ENCODE data around the gene NRP1.

NRP1 gene

DNA sequence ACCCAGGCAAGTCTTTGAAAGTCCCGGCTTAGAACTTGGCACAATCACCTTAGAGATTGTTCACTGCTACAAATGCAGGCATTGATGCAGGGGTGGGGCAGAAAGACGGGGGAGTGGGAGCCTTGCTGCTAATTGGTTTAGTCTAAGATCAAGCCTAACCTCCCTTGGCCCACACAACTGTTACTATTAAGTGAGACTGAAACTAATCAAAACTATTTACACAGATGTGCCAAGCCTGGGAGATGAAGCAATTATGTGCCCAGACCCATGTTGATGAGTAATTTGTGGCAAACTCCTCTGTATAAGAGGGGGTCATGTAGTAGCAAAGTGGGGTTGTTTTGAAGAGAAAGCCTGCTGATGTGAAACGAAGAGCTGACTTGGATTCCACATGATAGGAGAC, 198.2 kb downstream of the NRP1 start:
- DNase-seq (ENCODE audit: extremely low read depth, insufficient read length): no peak
- TF ChIP-seq, protein P1, sequence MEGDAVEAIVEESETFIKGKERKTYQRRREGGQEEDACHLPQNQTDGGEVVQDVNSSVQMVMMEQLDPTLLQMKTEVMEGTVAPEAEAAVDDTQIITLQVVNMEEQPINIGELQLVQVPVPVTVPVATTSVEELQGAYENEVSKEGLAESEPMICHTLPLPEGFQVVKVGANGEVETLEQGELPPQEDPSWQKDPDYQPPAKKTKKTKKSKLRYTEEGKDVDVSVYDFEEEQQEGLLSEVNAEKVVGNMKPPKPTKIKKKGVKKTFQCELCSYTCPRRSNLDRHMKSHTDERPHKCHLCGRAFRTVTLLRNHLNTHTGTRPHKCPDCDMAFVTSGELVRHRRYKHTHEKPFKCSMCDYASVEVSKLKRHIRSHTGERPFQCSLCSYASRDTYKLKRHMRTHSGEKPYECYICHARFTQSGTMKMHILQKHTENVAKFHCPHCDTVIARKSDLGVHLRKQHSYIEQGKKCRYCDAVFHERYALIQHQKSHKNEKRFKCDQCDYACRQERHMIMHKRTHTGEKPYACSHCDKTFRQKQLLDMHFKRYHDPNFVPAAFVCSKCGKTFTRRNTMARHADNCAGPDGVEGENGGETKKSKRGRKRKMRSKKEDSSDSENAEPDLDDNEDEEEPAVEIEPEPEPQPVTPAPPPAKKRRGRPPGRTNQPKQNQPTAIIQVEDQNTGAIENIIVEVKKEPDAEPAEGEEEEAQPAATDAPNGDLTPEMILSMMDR (IDR thresholded peaks at IDR 0.05; ENCODE audit: insufficient read depth, low read length, poor library complexity, severe bottlenecking): no peak
- Histone ChIP-seq H3K27me3 (replicated peaks; ENCODE audit: control insufficient read depth, insufficient read depth, low read length) (no peaks in the 10 kb centered on the region), H3K36me3 (ENCODE audit: control insufficient read depth, insufficient read depth, low read length) (no peaks in the 10 kb centered on the region), H3K4me3 (replicated peaks; ENCODE audit: low read depth, low read length) (no peak overlapping the region)

DNA sequence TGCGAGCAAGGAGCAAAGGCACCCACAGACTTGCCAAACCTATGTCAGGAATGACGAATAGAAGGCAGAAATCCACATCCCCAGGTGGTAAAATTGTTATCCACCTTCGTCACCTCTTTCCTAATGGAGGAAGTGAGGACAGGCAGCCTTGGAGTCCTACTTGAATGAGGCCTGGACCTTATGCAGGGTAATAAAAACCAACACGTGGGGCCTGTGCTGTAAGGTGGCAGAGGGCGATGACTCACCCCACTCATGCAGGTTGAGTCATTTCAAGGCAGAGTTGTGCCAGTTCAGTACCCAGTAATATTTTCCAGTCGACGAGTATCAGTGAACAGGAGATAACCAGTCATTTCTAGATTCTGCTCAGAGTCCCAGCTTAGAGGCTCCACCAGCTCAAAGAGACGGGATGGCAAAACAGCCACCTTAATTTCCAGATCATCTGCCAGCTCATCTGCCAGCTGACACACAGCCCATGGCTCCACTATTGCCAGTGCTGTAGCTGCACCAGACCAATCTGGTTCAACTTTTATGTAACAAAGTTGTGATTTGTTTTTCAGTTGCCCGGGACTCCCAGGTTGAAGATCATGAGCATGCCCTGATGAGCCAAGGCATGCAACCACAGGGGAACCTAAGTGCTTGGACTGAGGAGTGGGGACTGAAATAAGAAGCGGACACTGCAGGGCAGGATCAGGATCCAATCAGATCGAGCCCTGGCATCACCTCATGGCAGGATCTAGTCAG, 200.3 kb downstream of the NRP1 start:
- no peak for DNase-seq (ENCODE audit: extremely low read depth, insufficient read length)
- no peaks in the 10 kb centered on the region for H3K36me3 ChIP-seq (ENCODE audit: control insufficient read depth, insufficient read depth, low read length)
- TF ChIP-seq, protein P1 (IDR thresholded peaks at IDR 0.05; ENCODE audit: insufficient read depth, low read length, poor library complexity, severe bottlenecking): no peak
- no peak overlapping the region for H3K4me3 ChIP-seq (replicated peaks; ENCODE audit: low read depth, low read length)
- H3K27me3 ChIP-seq (replicated peaks; ENCODE audit: control insufficient read depth, insufficient read depth, low read length): no peaks in the 10 kb centered on the region

DNA sequence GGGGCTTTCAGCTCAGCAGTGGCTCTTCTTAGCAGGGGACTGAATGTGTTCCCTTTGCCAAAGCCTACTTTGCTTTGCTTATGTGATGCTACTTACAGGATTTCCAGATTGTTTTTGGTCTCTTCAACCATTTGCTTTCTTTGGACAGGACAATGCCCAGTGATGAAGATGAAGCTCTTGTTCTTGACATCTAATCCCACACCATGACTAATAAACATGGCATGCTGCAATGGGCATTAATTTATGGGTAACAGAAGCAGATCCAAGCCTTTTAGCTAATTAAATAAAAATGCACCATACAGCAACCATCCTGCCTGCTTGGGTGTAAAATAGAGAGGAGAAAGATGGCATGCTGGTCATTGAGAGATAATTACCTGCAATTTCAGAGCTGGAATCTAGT, 200.9 kb downstream of the NRP1 start:
- Histone ChIP-seq H3K27me3 (replicated peaks; ENCODE audit: control insufficient read depth, insufficient read depth, low read length) (no peaks in the 10 kb centered on the region), H3K4me3 (replicated peaks; ENCODE audit: low read depth, low read length) (no peak overlapping the region), H3K36me3 (ENCODE audit: control insufficient read depth, insufficient read depth, low read length) (no peaks in the 10 kb centered on the region)
- no peak for DNase-seq (ENCODE audit: extremely low read depth, insufficient read length)
- TF ChIP-seq, protein P1 (IDR thresholded peaks at IDR 0.05; ENCODE audit: insufficient read depth, low read length, poor library complexity, severe bottlenecking): no peak

DNA sequence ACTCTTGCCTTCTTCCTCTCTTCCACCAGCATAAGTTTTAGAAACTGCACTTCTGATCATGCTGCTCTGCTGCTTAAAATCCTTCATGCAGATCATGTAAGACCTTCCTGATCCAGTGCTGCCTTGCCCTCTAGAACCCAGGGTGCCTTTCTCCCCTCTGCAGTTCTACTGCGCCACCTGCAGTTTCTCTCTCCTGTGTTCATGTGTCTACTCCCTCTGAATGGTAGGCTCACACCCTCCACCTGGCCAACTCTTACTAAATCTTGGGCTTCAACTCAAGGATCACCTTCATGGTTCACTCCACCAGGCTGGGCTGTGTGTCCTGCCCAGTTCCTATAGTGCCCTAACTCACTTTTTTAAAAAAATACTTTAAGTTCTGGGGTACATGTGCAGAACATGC, 201.8 kb downstream of the NRP1 start:
- TF ChIP-seq, protein P1 (IDR thresholded peaks at IDR 0.05; ENCODE audit: insufficient read depth, low read length, poor library complexity, severe bottlenecking): peak; percentile 38
- DNase-seq (ENCODE audit: extremely low read depth, insufficient read length): no peak
- Histone ChIP-seq H3K36me3 (ENCODE audit: control insufficient read depth, insufficient read depth, low read length) (no peaks in the 10 kb centered on the region), H3K27me3 (replicated peaks; ENCODE audit: control insufficient read depth, insufficient read depth, low read length) (no peaks in the 10 kb centered on the region), H3K4me3 (replicated peaks; ENCODE audit: low read depth, low read length) (no peak overlapping the region)

DNA sequence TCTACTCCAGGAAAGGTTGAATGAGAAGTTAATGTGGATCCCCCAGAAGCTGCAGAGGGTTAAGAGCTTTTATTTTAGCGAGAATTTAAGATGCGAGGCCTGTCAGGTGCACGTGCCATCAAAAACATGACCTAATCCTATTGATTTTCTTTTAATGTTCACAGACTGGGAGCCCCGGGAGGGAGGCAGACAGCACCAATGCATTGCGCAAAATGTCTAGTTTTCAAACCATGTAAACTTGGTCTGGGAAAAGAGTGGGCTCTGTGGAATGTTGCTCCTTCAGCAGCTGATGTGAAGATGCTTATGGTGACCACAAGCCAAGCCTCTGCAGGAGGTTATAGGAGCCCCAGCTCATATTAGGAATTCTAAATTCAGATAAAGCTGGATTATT, 204.5 kb downstream of the NRP1 start:
- H3K27me3 ChIP-seq (replicated peaks; ENCODE audit: control insufficient read depth, insufficient read depth, low read length): no peaks in the 10 kb centered on the region
- H3K4me3 ChIP-seq (replicated peaks; ENCODE audit: low read depth, low read length): no peak overlapping the region
- DNase-seq (ENCODE audit: extremely low read depth, insufficient read length): no peak
- TF ChIP-seq, protein P1 (IDR thresholded peaks at IDR 0.05; ENCODE audit: insufficient read depth, low read length, poor library complexity, severe bottlenecking): no peak
- H3K36me3 ChIP-seq (ENCODE audit: control insufficient read depth, insufficient read depth, low read length): no peaks in the 10 kb centered on the region

All from GM06990 (cell line).